Neural cell (in vitro differentiated cells): ENCODE data around the gene C3. TPM values are rescaled to one million over a fixed set of nuclear protein-coding genes. Genes with fewer than 3 reads are reported as not detected.
"Not testable (repeated sequence)": the region's sequence is repeated elsewhere in the genome, so short reads cannot be mapped to it uniquely, and the experiment has no call there.

ENCODE experiments used
- H2AFZ ChIP-seq: fragments of 200-600, 300-800 bp; sonication (generic), shearing (Covaris generic); 2 replicates; pipeline ENCODE4 v1.6.0; 2014; ENCODE audit warnings: low read depth, mild to moderate bottlenecking, antibody characterized with exemption, low read length, moderate library complexity
- H3F3A ChIP-seq: fragments of 200-600 bp; shearing (Covaris generic); 2 replicates; pipeline ENCODE4 v1.6.1; 2016; ENCODE audit warnings: mild to moderate bottlenecking, moderate library complexity, mixed read lengths, antibody characterized with exemption, low read length; ENCODE audit not compliant: insufficient read depth, poor library complexity, severe bottlenecking
- H3K27ac ChIP-seq: fragments of 200-600, 300-800 bp; sonication (generic), shearing (Covaris generic); 2 replicates; pipeline ENCODE4 v1.5.1; 2014; ENCODE audit warnings: mild to moderate bottlenecking, low read length, moderate library complexity
- H3K27me3 ChIP-seq: fragments of 300-800, 200-600 bp; sonication (generic), shearing (Covaris generic); 2 replicates; pipeline ENCODE4 v1.6.0; 2014; ENCODE audit warnings: mild to moderate bottlenecking, low read depth, low read length, moderate library complexity; ENCODE audit not compliant: insufficient read depth
- H3K36me3 ChIP-seq: fragments of 300-800, 200-600 bp; sonication (generic), shearing (Covaris generic); 2 replicates; pipeline ENCODE4 v1.5.1; 2014; ENCODE audit warnings: mild to moderate bottlenecking, antibody characterized with exemption, low read length, moderate library complexity; ENCODE audit not compliant: insufficient read depth
- H3K4me2 ChIP-seq: fragments of 300-800, 200-600 bp; sonication (generic), shearing (Covaris generic); 2 replicates; pipeline ENCODE4 v1.6.0; 2014; ENCODE audit warnings: mild to moderate bottlenecking, low read length
- H3K4me3 ChIP-seq: fragments of 300-800, 200-600 bp; sonication (generic), shearing (Covaris generic); 2 replicates; pipeline ENCODE4 v1.5.1; 2014; ENCODE audit warnings: mild to moderate bottlenecking, low read length, moderate library complexity
- H3K79me2 ChIP-seq: fragments of 200-600 bp; shearing (Covaris generic); replicated peaks from 2 replicates; pipeline ENCODE4 v1.6.0; 2014; ENCODE audit warnings: mild to moderate bottlenecking, low read length, moderate library complexity; ENCODE audit not compliant: insufficient read depth
- H3K9ac ChIP-seq: fragments of 300-800, 200-600 bp; sonication (generic), shearing (Covaris generic); 2 replicates; pipeline ENCODE4 v1.6.1; 2016; ENCODE audit warnings: mild to moderate bottlenecking, low read length, mixed read lengths
- H3K9me2 ChIP-seq: fragments of 200-600 bp; shearing (Covaris generic); 2 replicates; pipeline ENCODE4 v1.6.1; 2016; ENCODE audit warnings: mild to moderate bottlenecking, low read length, mixed read lengths; ENCODE audit not compliant: insufficient read depth
- H3K9me3 ChIP-seq: fragments of 200-600, 300-800 bp; sonication (generic), shearing (Covaris generic); 2 replicates; pipeline ENCODE4 v1.6.1; 2016; ENCODE audit warnings: mild to moderate bottlenecking, mixed run types, low read length, moderate library complexity, mixed read lengths
- H4K20me1 ChIP-seq: fragments of 200-600 bp; shearing (Covaris generic); 2 replicates; pipeline ENCODE4 v1.6.1; 2016; ENCODE audit warnings: mild to moderate bottlenecking, mixed run types; ENCODE audit not compliant: insufficient read depth
- EP300 ChIP-seq: fragments of 450-650 bp; conservative IDR thresholded peaks from 2 replicates; pipeline ENCODE4 v1.6.1; 2014; ENCODE audit warnings: antibody characterized with exemption, mild to moderate bottlenecking, moderate library complexity; ENCODE audit not compliant: poor library complexity, severe bottlenecking
- EZH2 ChIP-seq: fragments of 200-600, 300-800 bp; shearing (Covaris generic), sonication (generic); IDR thresholded peaks from 2 replicates; pipeline ENCODE4 v1.6.1; 2014; ENCODE audit warnings: antibody characterized with exemption, low read length, borderline replicate concordance, mild to moderate bottlenecking; ENCODE audit not compliant: insufficient read depth, poor library complexity, severe bottlenecking
- MXI1 ChIP-seq: fragments of 450-650 bp; conservative IDR thresholded peaks from 2 replicates; pipeline ENCODE4 v1.6.1; 2014; ENCODE audit warnings: antibody characterized with exemption, mild to moderate bottlenecking; ENCODE audit not compliant: poor library complexity, severe bottlenecking
- POLR2AphosphoS5 ChIP-seq: IDR thresholded peaks from 2 replicates; pipeline ENCODE4 v1.6.1; 2012
- RAD21 ChIP-seq: fragments of 450-650 bp; conservative IDR thresholded peaks from 2 replicates; pipeline ENCODE4 v1.6.1; 2014; ENCODE audit warnings: antibody characterized with exemption, mild to moderate bottlenecking, moderate library complexity
- SMC3 ChIP-seq: fragments of 450-650 bp; conservative IDR thresholded peaks from 2 replicates; pipeline ENCODE4 v1.6.1; 2014; ENCODE audit warnings: antibody characterized with exemption, mild to moderate bottlenecking, moderate library complexity; ENCODE audit not compliant: poor library complexity
- TAF1 ChIP-seq: IDR thresholded peaks from 2 replicates; pipeline ENCODE4 v1.6.1; 2012; ENCODE audit warnings: low read depth
- polyA plus RNA-seq: library from polyadenylated mRNA; depleted of rRNA; stranded (reverse); fragments of >200 nt; gene quantifications from 2 replicates; pipeline ENCODE4 v1.2.3, GENCODE V29; 2014
- TF ChIP-seq, protein P1 (sequence below): IDR thresholded peaks from 2 replicates; pipeline ENCODE4 v1.6.1; 2012; ENCODE audit warnings: borderline replicate concordance
- TF ChIP-seq, protein P2 (sequence below): fragments of 450-650 bp; IDR thresholded peaks from 2 replicates; pipeline ENCODE4 v1.5.1; 2014; ENCODE audit warnings: antibody characterized with exemption, mild to moderate bottlenecking, moderate library complexity; ENCODE audit not compliant: poor library complexity, severe bottlenecking

Gene C3
- polyA plus RNA-seq, 1 donor from 2014 or later = not detected

DNA sequence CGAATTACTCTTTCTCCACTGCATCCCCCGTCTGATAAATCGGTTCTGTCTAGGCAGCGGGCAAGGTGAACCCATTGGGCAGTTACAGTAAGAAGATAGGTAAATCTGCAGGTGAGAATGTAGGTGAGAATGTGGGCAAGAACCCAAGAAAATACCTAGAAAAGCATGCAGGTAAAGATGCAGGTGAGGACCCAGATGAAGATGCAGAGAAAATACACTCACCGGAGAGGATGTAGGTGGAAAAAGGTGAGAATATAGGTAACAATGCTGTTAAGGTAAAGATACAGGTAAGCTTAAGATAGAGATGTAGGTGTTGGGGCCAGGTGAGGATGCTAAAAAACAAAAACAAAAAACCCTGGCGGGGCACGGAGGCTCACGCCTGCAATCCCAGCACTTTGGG lies 44.2 kb downstream of the C3 start:
- Histone ChIP-seq H3K79me2 (no peaks in the 10 kb centered on the region), H3K9ac (no peak overlapping the region), H3K9me2 (no peaks in the 10 kb centered on the region), H3F3A (no peaks in the 10 kb centered on the region), H3K27ac (no peak overlapping the region), H4K20me1 (no peaks in the 10 kb centered on the region), H3K9me3 (no peaks in the 10 kb centered on the region), H3K4me3 (no peak overlapping the region), H2AFZ (no peak overlapping the region), H3K27me3 (no peaks in the 10 kb centered on the region), H3K4me2 (no peak overlapping the region), H3K36me3 (no peaks in the 10 kb centered on the region)
- TF ChIP-seq EP300 (no peak), SMC3 (no peak), EZH2 (no peak)
- TF ChIP-seq, protein P1, sequence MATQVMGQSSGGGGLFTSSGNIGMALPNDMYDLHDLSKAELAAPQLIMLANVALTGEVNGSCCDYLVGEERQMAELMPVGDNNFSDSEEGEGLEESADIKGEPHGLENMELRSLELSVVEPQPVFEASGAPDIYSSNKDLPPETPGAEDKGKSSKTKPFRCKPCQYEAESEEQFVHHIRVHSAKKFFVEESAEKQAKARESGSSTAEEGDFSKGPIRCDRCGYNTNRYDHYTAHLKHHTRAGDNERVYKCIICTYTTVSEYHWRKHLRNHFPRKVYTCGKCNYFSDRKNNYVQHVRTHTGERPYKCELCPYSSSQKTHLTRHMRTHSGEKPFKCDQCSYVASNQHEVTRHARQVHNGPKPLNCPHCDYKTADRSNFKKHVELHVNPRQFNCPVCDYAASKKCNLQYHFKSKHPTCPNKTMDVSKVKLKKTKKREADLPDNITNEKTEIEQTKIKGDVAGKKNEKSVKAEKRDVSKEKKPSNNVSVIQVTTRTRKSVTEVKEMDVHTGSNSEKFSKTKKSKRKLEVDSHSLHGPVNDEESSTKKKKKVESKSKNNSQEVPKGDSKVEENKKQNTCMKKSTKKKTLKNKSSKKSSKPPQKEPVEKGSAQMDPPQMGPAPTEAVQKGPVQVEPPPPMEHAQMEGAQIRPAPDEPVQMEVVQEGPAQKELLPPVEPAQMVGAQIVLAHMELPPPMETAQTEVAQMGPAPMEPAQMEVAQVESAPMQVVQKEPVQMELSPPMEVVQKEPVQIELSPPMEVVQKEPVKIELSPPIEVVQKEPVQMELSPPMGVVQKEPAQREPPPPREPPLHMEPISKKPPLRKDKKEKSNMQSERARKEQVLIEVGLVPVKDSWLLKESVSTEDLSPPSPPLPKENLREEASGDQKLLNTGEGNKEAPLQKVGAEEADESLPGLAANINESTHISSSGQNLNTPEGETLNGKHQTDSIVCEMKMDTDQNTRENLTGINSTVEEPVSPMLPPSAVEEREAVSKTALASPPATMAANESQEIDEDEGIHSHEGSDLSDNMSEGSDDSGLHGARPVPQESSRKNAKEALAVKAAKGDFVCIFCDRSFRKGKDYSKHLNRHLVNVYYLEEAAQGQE = no peak

DNA sequence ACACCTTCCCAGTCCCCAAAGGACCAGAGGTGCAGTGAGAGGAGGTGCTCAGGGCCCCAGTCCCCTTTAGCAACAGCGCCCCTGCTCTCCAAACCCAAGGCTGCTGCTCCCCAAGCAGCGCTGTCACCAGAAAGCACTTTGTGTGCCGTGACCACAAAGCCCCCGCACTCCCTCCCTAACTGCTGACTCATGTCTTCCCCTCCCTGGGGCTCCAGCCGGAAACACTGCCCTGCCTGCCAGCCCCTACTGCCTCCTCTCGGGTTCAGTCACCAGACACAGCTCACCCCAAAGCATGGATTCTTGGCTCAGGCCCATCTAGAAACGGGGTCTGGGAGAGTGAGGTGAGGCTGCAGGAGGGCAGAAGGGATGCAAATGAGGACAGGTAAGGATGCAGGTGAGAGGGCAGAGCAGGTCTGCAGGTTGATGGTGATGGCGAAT lies 45.6 kb downstream of the C3 start:
- Histone ChIP-seq H3K4me2 (no peak overlapping the region), H3K9me2 (no peaks in the 10 kb centered on the region), H3K79me2 (no peaks in the 10 kb centered on the region), H3F3A (no peaks in the 10 kb centered on the region), H4K20me1 (no peaks in the 10 kb centered on the region), H3K36me3 (no peaks in the 10 kb centered on the region), H3K27ac (no peak overlapping the region), H2AFZ (no peak overlapping the region), H3K27me3 (no peaks in the 10 kb centered on the region), H3K4me3 (no peak overlapping the region), H3K9me3 (no peaks in the 10 kb centered on the region), H3K9ac (no peak overlapping the region)
- TF ChIP-seq TAF1 (no peak), SMC3 (no peak), POLR2AphosphoS5 (no peak), MXI1 (no peak), EZH2 (no peak), EP300 (no peak), RAD21 (no peak)
- TF ChIP-seq, protein P1 = no peak
- TF ChIP-seq, protein P2, sequence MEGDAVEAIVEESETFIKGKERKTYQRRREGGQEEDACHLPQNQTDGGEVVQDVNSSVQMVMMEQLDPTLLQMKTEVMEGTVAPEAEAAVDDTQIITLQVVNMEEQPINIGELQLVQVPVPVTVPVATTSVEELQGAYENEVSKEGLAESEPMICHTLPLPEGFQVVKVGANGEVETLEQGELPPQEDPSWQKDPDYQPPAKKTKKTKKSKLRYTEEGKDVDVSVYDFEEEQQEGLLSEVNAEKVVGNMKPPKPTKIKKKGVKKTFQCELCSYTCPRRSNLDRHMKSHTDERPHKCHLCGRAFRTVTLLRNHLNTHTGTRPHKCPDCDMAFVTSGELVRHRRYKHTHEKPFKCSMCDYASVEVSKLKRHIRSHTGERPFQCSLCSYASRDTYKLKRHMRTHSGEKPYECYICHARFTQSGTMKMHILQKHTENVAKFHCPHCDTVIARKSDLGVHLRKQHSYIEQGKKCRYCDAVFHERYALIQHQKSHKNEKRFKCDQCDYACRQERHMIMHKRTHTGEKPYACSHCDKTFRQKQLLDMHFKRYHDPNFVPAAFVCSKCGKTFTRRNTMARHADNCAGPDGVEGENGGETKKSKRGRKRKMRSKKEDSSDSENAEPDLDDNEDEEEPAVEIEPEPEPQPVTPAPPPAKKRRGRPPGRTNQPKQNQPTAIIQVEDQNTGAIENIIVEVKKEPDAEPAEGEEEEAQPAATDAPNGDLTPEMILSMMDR = no peak

DNA sequence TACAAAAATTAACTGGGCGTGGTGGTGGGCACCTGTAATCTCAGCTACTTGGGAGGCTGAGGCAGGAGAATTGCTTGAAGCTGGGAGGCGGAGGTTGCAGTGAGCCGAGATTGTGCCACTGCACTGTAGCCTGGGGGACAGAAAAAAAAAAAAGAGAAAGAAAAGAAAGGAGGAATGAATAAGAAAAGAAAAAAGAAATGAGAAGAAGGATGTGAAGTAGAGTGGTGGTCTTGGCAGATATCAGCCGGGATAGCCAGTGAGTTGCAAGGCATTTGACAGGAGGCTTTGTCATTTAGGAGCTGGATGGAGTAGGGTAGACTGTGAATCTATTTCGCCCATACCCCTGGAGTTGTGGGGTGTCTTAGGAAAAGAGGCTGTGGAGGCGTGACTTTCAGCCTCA lies 46.0 kb downstream of the C3 start:
- H3K9me3 ChIP-seq, H3K27ac ChIP-seq, H3K36me3 ChIP-seq, H3K9me2 ChIP-seq, H3K79me2 ChIP-seq, H3K9ac ChIP-seq, H3F3A ChIP-seq, H4K20me1 ChIP-seq, H3K27me3 ChIP-seq, H3K4me2 ChIP-seq, H2AFZ ChIP-seq, H3K4me3 ChIP-seq: not testable (repeated sequence)
